Measurements from ENCODE around the gene PCBD1. TPM values are rescaled to one million over a fixed set of nuclear protein-coding genes. Genes with fewer than 3 reads are reported as not detected.

The PCBD1 gene
- polyA plus RNA-seq, 1 experiment, result 63.7 TPM

GRCh38 chr10:70917226-70917625 lies 28.9 kb upstream of the PCBD1 start:
- POLR2A ChIA-PET, result no interaction called here
- H3K4me3 ChIP-seq (ENCODE audit: low read depth, low read length), result no peak overlapping the region
- TF ChIP-seq CTCF (IDR thresholded peaks at IDR 0.05; ENCODE audit: insufficient read depth, low read depth, low read length), result no peak
- no peaks in the 10 kb centered on the region for H3K36me3 ChIP-seq (ENCODE audit: control insufficient read depth, insufficient read depth, low read length)
- CTCF ChIA-PET, result interaction anchor here (1.0 to 3.0 kb wide), 3 partner anchors 8 to 13 kb away, joined by 3 to 13 read pairs (median 5); no protein-coding TSS in a partner anchor
- peaks cover 21% of the 10 kb centered on the region for H3K27me3 ChIP-seq (ENCODE audit: control insufficient read depth, insufficient read depth, low read length)
- DNase-seq (ENCODE audit: low read depth), result no peak

- POLR2A ChIA-PET, result no interaction called here
- no peak overlapping the region for H3K4me3 ChIP-seq (ENCODE audit: low read depth, low read length)
- TF ChIP-seq CTCF (IDR thresholded peaks at IDR 0.05; ENCODE audit: insufficient read depth, low read depth, low read length), result no peak
- CTCF ChIA-PET, result interaction anchor here (1.0 to 3.0 kb wide), 2 partner anchors 9 to 12 kb away, joined by 5 to 13 read pairs; no protein-coding TSS in a partner anchor
- DNase-seq (ENCODE audit: low read depth), result no peak
- H3K36me3 ChIP-seq (ENCODE audit: control insufficient read depth, insufficient read depth, low read length), result no peaks in the 10 kb centered on the region
- H3K27me3 ChIP-seq (ENCODE audit: control insufficient read depth, insufficient read depth, low read length), result peaks cover 21% of the 10 kb centered on the region
These were observed 27.9 kb upstream of the PCBD1 start for GRCh38 chr10:70916241-70916640.

DNA sequence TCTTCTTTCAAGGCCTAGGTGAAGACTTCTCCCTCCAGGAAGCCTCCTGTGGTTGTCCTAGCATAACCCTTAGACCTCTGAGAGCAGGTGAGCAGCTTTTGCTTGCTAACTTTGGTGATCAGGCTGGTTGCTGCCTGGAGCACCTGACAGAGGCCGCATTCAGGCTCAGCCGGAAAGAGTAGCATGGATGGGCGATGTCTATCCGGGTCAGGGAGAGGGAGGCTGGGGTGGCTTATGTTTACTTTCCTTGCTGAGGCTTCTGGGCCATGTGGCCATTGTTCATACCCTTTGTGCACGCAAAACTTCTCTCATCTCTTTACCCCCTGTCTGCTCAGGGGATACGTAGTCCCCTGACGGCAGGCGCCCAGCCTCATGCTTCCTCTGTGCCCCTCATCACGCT lies 27.4 kb upstream of the PCBD1 start:
- TF ChIP-seq CTCF (IDR thresholded peaks at IDR 0.05; ENCODE audit: insufficient read depth, low read depth, low read length), result no peak
- Histone ChIP-seq H3K27me3 (ENCODE audit: control insufficient read depth, insufficient read depth, low read length) (peaks cover 19% of the 10 kb centered on the region), H3K36me3 (ENCODE audit: control insufficient read depth, insufficient read depth, low read length) (no peaks in the 10 kb centered on the region), H3K4me3 (ENCODE audit: low read depth, low read length) (no peak overlapping the region)
- DNase-seq (ENCODE audit: low read depth), result no peak
- ChIA-PET POLR2A (no interaction called here), CTCF (interaction anchor here (1.1 to 3.0 kb wide), 2 partner anchors 9 to 12 kb away, joined by 3 to 13 read pairs; no protein-coding TSS in a partner anchor)

- POLR2A ChIA-PET, result no interaction called here
- no peak for TF ChIP-seq CTCF (IDR thresholded peaks at IDR 0.05; ENCODE audit: insufficient read depth, low read depth, low read length)
- CTCF ChIA-PET, result interaction anchor here (1.1 to 4.2 kb wide), 2 partner anchors 10 to 12 kb away, joined by 3 to 19 read pairs; no protein-coding TSS in a partner anchor
- peaks cover 16% of the 10 kb centered on the region for H3K27me3 ChIP-seq (ENCODE audit: control insufficient read depth, insufficient read depth, low read length)
- no peak for DNase-seq (ENCODE audit: low read depth)
- no peaks in the 10 kb centered on the region for H3K36me3 ChIP-seq (ENCODE audit: control insufficient read depth, insufficient read depth, low read length)
- H3K4me3 ChIP-seq (ENCODE audit: low read depth, low read length), result no peak overlapping the region
These were observed 26.8 kb upstream of the PCBD1 start for GRCh38 chr10:70915206-70915605.

- Histone ChIP-seq H3K36me3 (ENCODE audit: control insufficient read depth, insufficient read depth, low read length) (no peaks in the 10 kb centered on the region), H3K4me3 (ENCODE audit: low read depth, low read length) (no peak overlapping the region), H3K27me3 (ENCODE audit: control insufficient read depth, insufficient read depth, low read length) (peaks cover 15% of the 10 kb centered on the region)
- ChIA-PET POLR2A (no interaction called here), CTCF (interaction anchor here (4.2 kb wide), 1 partner anchor 11 kb away, joined by 19 read pairs; no protein-coding TSS in a partner anchor)
- no peak for TF ChIP-seq CTCF (IDR thresholded peaks at IDR 0.05; ENCODE audit: insufficient read depth, low read depth, low read length)
- no peak for DNase-seq (ENCODE audit: low read depth)
These were observed 26.0 kb upstream of the PCBD1 start for GRCh38 chr10:70914316-70914864.

Measured in BJ (cell line).